RWPE2 (cell line): ENCODE results near the gene CHD5.

Source experiments
- ATAC-seq: fragments of 200-7000 bp; cut with Tn5 transposase; 3 replicates; pipeline ENCODE4 v1.9.1; 2021; ENCODE audit warnings: low read depth
- DNase-seq: peaks from one replicate; pipeline ENCODE4 v3.0.0-alpha.2; 2020; ENCODE audit warnings: low spot score
- H3K27ac ChIP-seq: fragments of 450-650 bp; 2 replicates; pipeline ENCODE4 v1.5.1; 2017; ENCODE audit warnings: mild to moderate bottlenecking; ENCODE audit not compliant: poor library complexity, severe bottlenecking
- H3K27me3 ChIP-seq: fragments of 250-450 bp; sonication (Bioruptor Pico); 2 replicates; pipeline ENCODE4 v1.5.1; 2021; ENCODE audit warnings: mild to moderate bottlenecking, moderate library complexity; ENCODE audit not compliant: insufficient read depth, poor library complexity, severe bottlenecking
- H3K36me3 ChIP-seq: fragments of 250-450 bp; sonication (Bioruptor Pico); 2 replicates; pipeline ENCODE4 v1.5.1; 2020; ENCODE audit warnings: low read depth, mild to moderate bottlenecking, moderate library complexity
- H3K4me1 ChIP-seq: fragments of 250-450 bp; sonication (Bioruptor Pico); 2 replicates; pipeline ENCODE4 v1.5.1; 2021; ENCODE audit warnings: mild to moderate bottlenecking, moderate library complexity; ENCODE audit not compliant: insufficient read depth, poor library complexity, severe bottlenecking
- H3K4me3 ChIP-seq: fragments of 250-450 bp; sonication (Bioruptor Pico); 2 replicates; pipeline ENCODE4 v1.5.1; 2021; ENCODE audit warnings: mild to moderate bottlenecking, moderate library complexity; ENCODE audit not compliant: severe bottlenecking
- H3K9me3 ChIP-seq: fragments of 250-450 bp; sonication (Bioruptor Pico); 2 replicates; pipeline ENCODE4 v1.5.1; 2021; ENCODE audit warnings: mild to moderate bottlenecking, moderate library complexity; ENCODE audit not compliant: severe bottlenecking
- CTCF ChIP-seq: fragments of 450-650 bp; IDR thresholded peaks from one replicate; pipeline ENCODE4 v1.5.1; 2017; ENCODE audit warnings: mild to moderate bottlenecking, moderate library complexity; ENCODE audit not compliant: poor library complexity, severe bottlenecking

The CHD5 gene

GRCh38 chr1:6166221-6166620 lies 13.9 kb downstream of the CHD5 start:
- no peaks in the 10 kb centered on the region for H3K36me3 ChIP-seq
- H3K4me3 ChIP-seq: no peak overlapping the region
- H3K27ac ChIP-seq: no peak overlapping the region
- H3K27me3 ChIP-seq: no peaks in the 10 kb centered on the region
- no peak for DNase-seq
- H3K9me3 ChIP-seq: no peaks in the 10 kb centered on the region
- TF ChIP-seq CTCF: no peak
- ATAC-seq: no peak
- H3K4me1 ChIP-seq: no peaks in the 10 kb centered on the region

GRCh38 chr1:6165441-6165985 lies 14.6 kb downstream of the CHD5 start:
- H3K9me3 ChIP-seq: no peaks in the 10 kb centered on the region
- no peaks in the 10 kb centered on the region for H3K36me3 ChIP-seq
- ATAC-seq (no peak), DNase-seq (no peak)
- no peaks in the 10 kb centered on the region for H3K27me3 ChIP-seq
- no peak overlapping the region for H3K4me3 ChIP-seq
- H3K27ac ChIP-seq: no peak overlapping the region
- H3K4me1 ChIP-seq: no peaks in the 10 kb centered on the region
- TF ChIP-seq CTCF: no peak

GRCh38 chr1:6165027-6165426 lies 15.1 kb downstream of the CHD5 start:
- no peaks in the 10 kb centered on the region for H3K36me3 ChIP-seq
- H3K9me3 ChIP-seq: no peaks in the 10 kb centered on the region
- H3K27me3 ChIP-seq: no peaks in the 10 kb centered on the region
- ATAC-seq: no peak
- no peaks in the 10 kb centered on the region for H3K4me1 ChIP-seq
- H3K4me3 ChIP-seq: no peak overlapping the region
- TF ChIP-seq CTCF: no peak
- H3K27ac ChIP-seq: no peak overlapping the region
- no peak for DNase-seq

GRCh38 chr1:6163973-6164617 lies 16.0 kb downstream of the CHD5 start:
- H3K4me1 ChIP-seq: no peaks in the 10 kb centered on the region
- no peak overlapping the region for H3K4me3 ChIP-seq
- no peaks in the 10 kb centered on the region for H3K9me3 ChIP-seq
- H3K27ac ChIP-seq: no peak overlapping the region
- H3K36me3 ChIP-seq: no peaks in the 10 kb centered on the region
- ATAC-seq (no peak), DNase-seq (no peak)
- TF ChIP-seq CTCF: no peak
- H3K27me3 ChIP-seq: no peaks in the 10 kb centered on the region
